Upper lobe of right lung (tissue), 1 donor: Measurements from ENCODE around the gene SMIM10L2A. TPM values are rescaled to one million over a fixed set of nuclear protein-coding genes. Genes with fewer than 3 reads are reported as not detected.

Experiments used
- ATAC-seq: fragments of 200-7000 bp; cut with Tn5 transposase; one replicate; pipeline ENCODE4 v1.9.1; 2020; ENCODE audit warnings: mild to moderate bottlenecking, moderate library complexity
- DNase-seq: peaks from one replicate; pipeline ENCODE4 v3.0.0-alpha.2; 2020
- H3K27ac ChIP-seq: fragments of 200-600 bp; one replicate; pipeline ENCODE4 v1.8.0; 2022
- H3K27me3 ChIP-seq: fragments of 200-600 bp; one replicate; pipeline ENCODE4 v1.8.0; 2022; ENCODE audit warnings: mild to moderate bottlenecking
- H3K36me3 ChIP-seq: fragments of 200-600 bp; one replicate; pipeline ENCODE4 v1.8.0; 2022
- H3K4me1 ChIP-seq: fragments of 200-600 bp; one replicate; pipeline ENCODE4 v1.8.0; 2022
- H3K4me3 ChIP-seq: fragments of 200-600 bp; one replicate; pipeline ENCODE4 v1.8.0; 2022; ENCODE audit warnings: mild to moderate bottlenecking
- H3K9me3 ChIP-seq: fragments of 200-600 bp; one replicate; pipeline ENCODE4 v1.8.0; 2022
- CTCF ChIP-seq: fragments of 200-600 bp; IDR thresholded peaks from one replicate; pipeline ENCODE4 v1.8.0; 2022; ENCODE audit warnings: antibody characterized with exemption
- intact Hi-C: fragments of 100-400 bp; cut with DNase I; formaldehyde crosslinking; loops from one replicate; pipeline ENCODE4 v1.11.0; 2022
- total RNA-seq: library from RNA; stranded (reverse); fragmentation: NEBNext Ultra II Directional; extraction: Animal tissue kit (Norgen Biotek cat#: 25700); gene quantifications from one replicate; pipeline ENCODE4 v1.2.1, GENCODE V29; 2021
- donor health status: DM: no; HTN: yes; CAD: no; lungs with severe emphysema.

SMIM10L2A gene
- total RNA-seq, 1 donor from 2014 or later: 2.0 TPM

GRCh38 chrX:135432881-135433521, 11.3 kb downstream of the SMIM10L2A start:
- H3K9me3 ChIP-seq: no peaks in the 10 kb centered on the region
- no peaks in the 10 kb centered on the region for H3K27me3 ChIP-seq
- ATAC-seq (no peak), DNase-seq (peak; percentile 36)
- no peak for TF ChIP-seq CTCF
- H3K36me3 ChIP-seq: no peaks in the 10 kb centered on the region
- intact Hi-C loops: no loop called here
- no peak overlapping the region for H3K27ac ChIP-seq
- H3K4me3 ChIP-seq: no peak overlapping the region
- H3K4me1 ChIP-seq: no peaks in the 10 kb centered on the region

- intact Hi-C loops: no loop called here
- H3K9me3 ChIP-seq: no peaks in the 10 kb centered on the region
- no peak for TF ChIP-seq CTCF
- no peak overlapping the region for H3K4me3 ChIP-seq
- DNase-seq (peak; percentile 38), ATAC-seq (no peak)
- no peaks in the 10 kb centered on the region for H3K36me3 ChIP-seq
- H3K27ac ChIP-seq: no peak overlapping the region
- H3K4me1 ChIP-seq: no peaks in the 10 kb centered on the region
- H3K27me3 ChIP-seq: no peaks in the 10 kb centered on the region
Measured at GRCh38 chrX:135433531-135434257, 11.9 kb downstream of the SMIM10L2A start.

GRCh38 chrX:135434258-135435138, 12.8 kb downstream of the SMIM10L2A start:
- TF ChIP-seq CTCF: no peak
- H3K4me1 ChIP-seq: no peaks in the 10 kb centered on the region
- ATAC-seq (no peak), DNase-seq (peak; percentile 32)
- no peak overlapping the region for H3K27ac ChIP-seq
- no peak overlapping the region for H3K4me3 ChIP-seq
- no peaks in the 10 kb centered on the region for H3K9me3 ChIP-seq
- H3K36me3 ChIP-seq: no peaks in the 10 kb centered on the region
- intact Hi-C loops: no loop called here
- H3K27me3 ChIP-seq: no peaks in the 10 kb centered on the region

DNA sequence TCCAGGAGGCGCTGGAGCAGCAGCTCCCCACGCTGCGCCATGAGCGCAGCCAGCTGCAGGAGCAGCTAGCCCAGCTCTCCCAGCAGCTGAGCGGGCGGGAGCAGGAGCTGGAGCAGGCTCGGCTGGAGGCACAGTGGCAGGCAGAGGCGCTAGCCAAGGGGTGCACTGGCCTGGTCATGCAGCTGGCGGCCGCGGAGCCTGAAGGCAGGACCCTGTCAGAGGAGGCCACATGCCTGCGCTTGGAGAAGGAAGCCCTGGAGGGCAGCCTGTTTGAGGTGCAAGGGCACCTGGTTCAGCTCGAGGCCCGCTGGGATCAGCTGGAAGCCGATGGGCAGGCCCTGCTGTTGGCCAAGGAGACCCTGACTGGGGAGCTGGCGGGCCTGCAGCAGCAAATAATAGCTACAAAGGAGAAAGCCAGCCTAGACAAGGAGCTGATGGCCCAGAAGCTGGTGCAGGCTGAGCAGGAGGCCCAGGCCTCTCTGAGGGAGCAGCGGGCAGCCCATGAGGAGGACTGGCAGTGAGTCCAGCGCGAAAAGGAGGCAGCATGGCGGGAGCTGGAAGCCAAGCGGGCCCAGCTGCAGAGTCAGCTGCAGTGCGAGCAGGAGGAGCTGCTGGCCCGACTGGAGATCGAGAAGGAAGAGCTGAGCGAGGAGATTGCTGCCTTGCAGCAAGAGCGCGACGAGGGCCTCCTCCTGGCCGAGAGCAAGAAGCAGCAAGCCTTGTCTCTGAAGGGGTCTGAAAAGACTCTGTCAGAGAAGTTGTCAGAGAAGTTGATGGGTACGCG, 13.6 kb downstream of the SMIM10L2A start:
- no peak for TF ChIP-seq CTCF
- Histone ChIP-seq H3K27me3 (no peaks in the 10 kb centered on the region), H3K36me3 (no peaks in the 10 kb centered on the region), H3K4me1 (no peaks in the 10 kb centered on the region), H3K9me3 (no peaks in the 10 kb centered on the region), H3K27ac (no peak overlapping the region), H3K4me3 (no peak overlapping the region)
- ATAC-seq: no peak
- intact Hi-C loops: no loop called here
- DNase-seq: no peak

- no peak for TF ChIP-seq CTCF
- H3K4me3 ChIP-seq: no peak overlapping the region
- no peaks in the 10 kb centered on the region for H3K36me3 ChIP-seq
- H3K27ac ChIP-seq: no peak overlapping the region
- H3K27me3 ChIP-seq: no peaks in the 10 kb centered on the region
- H3K9me3 ChIP-seq: no peaks in the 10 kb centered on the region
- intact Hi-C loops: no loop called here
- no peaks in the 10 kb centered on the region for H3K4me1 ChIP-seq
- DNase-seq (no peak), ATAC-seq (no peak)
Measured at GRCh38 chrX:135435933-135436332, 14.2 kb downstream of the SMIM10L2A start.
